ENCODE data around the gene RBKS.

DNA sequence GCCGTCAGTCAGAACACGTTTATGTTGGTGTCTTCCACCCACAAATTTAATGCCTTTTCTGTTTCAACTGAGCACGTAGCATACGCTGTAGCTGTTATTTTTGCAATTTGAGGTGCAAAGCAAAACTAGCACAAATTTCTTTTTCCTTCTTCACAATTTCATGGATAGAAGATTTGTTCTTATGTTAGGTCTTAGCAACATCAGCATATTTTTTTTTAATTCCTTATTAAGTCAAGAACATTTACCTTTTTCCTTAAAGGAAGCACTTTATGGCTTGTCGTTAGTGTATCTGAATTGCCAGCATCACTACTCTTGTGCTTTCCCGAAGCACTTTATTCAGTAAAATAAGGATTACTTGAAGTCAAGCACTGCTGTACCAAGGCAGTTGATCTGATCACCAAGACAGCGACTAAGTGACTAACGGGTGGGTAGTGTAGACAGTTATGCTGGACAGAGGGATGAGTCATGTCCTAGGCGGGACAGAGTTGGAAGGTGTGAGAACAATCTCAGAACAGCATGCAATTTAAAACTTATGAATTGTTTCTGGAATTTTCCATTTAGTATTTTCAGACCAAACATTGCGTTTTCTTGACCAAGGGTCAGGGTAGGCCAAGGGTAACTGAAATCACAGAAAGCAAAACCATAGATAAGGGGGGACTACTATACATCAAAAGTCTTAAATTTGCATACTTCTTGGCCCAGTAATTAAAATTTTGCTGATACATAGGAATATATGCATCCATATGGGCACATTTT lies 13.6 kb upstream of the RBKS start:
- TF ChIP-seq, protein P1, sequence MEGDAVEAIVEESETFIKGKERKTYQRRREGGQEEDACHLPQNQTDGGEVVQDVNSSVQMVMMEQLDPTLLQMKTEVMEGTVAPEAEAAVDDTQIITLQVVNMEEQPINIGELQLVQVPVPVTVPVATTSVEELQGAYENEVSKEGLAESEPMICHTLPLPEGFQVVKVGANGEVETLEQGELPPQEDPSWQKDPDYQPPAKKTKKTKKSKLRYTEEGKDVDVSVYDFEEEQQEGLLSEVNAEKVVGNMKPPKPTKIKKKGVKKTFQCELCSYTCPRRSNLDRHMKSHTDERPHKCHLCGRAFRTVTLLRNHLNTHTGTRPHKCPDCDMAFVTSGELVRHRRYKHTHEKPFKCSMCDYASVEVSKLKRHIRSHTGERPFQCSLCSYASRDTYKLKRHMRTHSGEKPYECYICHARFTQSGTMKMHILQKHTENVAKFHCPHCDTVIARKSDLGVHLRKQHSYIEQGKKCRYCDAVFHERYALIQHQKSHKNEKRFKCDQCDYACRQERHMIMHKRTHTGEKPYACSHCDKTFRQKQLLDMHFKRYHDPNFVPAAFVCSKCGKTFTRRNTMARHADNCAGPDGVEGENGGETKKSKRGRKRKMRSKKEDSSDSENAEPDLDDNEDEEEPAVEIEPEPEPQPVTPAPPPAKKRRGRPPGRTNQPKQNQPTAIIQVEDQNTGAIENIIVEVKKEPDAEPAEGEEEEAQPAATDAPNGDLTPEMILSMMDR (tag by site-specific recombination; IDR thresholded peaks at IDR 0.05) = no peak
- TF ChIP-seq, protein P2, sequence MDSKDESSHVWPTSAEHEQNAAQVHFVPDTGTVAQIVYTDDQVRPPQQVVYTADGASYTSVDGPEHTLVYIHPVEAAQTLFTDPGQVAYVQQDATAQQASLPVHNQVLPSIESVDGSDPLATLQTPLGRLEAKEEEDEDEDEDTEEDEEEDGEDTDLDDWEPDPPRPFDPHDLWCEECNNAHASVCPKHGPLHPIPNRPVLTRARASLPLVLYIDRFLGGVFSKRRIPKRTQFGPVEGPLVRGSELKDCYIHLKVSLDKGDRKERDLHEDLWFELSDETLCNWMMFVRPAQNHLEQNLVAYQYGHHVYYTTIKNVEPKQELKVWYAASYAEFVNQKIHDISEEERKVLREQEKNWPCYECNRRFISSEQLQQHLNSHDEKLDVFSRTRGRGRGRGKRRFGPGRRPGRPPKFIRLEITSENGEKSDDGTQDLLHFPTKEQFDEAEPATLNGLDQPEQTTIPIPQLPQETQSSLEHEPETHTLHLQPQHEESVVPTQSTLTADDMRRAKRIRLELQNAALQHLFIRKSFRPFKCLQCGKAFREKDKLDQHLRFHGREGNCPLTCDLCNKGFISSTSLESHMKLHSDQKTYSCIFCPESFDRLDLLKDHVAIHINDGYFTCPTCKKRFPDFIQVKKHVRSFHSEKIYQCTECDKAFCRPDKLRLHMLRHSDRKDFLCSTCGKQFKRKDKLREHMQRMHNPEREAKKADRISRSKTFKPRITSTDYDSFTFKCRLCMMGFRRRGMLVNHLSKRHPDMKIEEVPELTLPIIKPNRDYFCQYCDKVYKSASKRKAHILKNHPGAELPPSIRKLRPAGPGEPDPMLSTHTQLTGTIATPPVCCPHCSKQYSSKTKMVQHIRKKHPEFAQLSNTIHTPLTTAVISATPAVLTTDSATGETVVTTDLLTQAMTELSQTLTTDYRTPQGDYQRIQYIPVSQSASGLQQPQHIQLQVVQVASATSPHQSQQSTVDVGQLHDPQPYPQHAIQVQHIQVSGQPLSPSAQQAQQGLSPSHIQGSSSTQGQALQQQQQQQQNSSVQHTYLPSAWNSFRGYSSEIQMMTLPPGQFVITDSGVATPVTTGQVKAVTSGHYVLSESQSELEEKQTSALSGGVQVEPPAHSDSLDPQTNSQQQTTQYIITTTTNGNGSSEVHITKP (tag by site-specific recombination; IDR thresholded peaks at IDR 0.05) = no peak
- no peak for TF ChIP-seq ZNF24 (tag by site-specific recombination; IDR thresholded peaks at IDR 0.05)
- no peak for TF ChIP-seq REPIN1 (tag by site-specific recombination; IDR thresholded peaks at IDR 0.05; ENCODE audit: low read depth)
- TF ChIP-seq, protein P3, sequence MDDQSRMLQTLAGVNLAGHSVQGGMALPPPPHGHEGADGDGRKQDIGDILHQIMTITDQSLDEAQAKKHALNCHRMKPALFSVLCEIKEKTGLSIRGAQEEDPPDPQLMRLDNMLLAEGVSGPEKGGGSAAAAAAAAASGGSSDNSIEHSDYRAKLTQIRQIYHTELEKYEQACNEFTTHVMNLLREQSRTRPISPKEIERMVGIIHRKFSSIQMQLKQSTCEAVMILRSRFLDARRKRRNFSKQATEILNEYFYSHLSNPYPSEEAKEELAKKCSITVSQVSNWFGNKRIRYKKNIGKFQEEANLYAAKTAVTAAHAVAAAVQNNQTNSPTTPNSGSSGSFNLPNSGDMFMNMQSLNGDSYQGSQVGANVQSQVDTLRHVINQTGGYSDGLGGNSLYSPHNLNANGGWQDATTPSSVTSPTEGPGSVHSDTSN (CRISPR knock-in tag; IDR thresholded peaks at IDR 0.05) = no peak
- no peak for TF ChIP-seq ZNF274 (IDR thresholded peaks at IDR 0.05; ENCODE audit: low read length)
- TF ChIP-seq ZNF274 (tag by site-specific recombination; IDR thresholded peaks at IDR 0.05; ENCODE audit: borderline replicate concordance) = no peak
- TF ChIP-seq, protein P4, sequence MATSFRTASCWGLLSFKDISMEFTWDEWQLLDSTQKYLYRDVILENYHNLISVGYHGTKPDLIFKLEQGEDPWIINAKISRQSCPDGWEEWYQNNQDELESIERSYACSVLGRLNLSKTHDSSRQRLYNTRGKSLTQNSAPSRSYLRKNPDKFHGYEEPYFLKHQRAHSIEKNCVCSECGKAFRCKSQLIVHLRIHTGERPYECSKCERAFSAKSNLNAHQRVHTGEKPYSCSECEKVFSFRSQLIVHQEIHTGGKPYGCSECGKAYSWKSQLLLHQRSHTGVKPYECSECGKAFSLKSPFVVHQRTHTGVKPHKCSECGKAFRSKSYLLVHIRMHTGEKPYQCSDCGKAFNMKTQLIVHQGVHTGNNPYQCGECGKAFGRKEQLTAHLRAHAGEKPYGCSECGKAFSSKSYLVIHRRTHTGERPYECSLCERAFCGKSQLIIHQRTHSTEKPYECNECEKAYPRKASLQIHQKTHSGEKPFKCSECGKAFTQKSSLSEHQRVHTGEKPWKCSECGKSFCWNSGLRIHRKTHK (tag by site-specific recombination; IDR thresholded peaks at IDR 0.05) = no peak
- TF ChIP-seq, protein P5, sequence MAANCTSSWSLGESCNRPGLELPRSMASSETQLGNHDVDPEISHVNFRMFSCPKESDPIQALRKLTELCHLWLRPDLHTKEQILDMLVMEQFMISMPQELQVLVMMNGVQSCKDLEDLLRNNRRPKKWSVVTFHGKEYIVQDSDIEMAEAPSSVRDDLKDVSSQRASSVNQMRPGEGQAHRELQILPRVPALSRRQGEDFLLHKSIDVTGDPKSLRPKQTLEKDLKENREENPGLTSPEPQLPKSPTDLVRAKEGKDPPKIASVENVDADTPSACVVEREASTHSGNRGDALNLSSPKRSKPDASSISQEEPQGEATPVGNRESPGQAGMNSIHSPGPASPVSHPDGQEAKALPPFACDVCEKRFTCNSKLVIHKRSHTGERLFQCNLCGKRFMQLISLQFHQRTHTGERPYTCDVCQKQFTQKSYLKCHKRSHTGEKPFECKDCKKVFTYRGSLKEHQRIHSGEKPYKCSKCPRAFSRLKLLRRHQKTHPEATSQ (tag by site-specific recombination; IDR thresholded peaks at IDR 0.05) = no peak
- no peak for TF ChIP-seq ZBTB48 (tag by site-specific recombination; IDR thresholded peaks at IDR 0.05)

Data from HEK293 (cell line).